GM19467 (cell line): ENCODE data around the gene ZBTB20.
"Not testable (repeated sequence)": the region's sequence is repeated elsewhere in the genome, so short reads cannot be mapped to it uniquely, and the experiment has no call there.

ENCODE experiments used
- ATAC-seq: cut with Tn5 transposase; IDR thresholded peaks from one replicate; pipeline ENCODE4 v1.9.1; 2021; ENCODE audit warnings: mild to moderate bottlenecking, moderate library complexity; ENCODE audit not compliant: unreplicated experiment

ZBTB20 gene

GRCh38 chr3:114841515-114841914 lies 305.6 kb downstream of the ZBTB20 start:
- no peak for ATAC-seq

DNA sequence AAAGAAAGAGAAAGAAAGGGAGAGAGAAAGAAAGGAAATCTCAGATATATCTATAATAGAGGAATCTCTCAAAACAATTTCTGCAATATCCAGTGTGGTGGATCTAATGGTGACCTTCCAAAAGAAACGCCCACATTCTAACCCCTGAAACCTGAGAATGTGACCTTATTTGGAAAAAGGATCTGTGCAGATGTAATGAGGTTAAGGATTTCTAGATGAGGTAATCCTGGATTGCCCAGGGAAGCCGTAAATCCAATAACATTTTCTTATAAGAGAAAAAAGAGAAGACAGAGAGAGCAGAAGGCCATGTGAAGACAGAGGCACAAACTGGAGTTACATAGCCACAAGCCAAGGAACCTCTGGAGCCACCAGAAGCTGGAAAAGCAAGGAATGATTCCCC lies 307.6 kb downstream of the ZBTB20 start:
- ATAC-seq, result no peak

GRCh38 chr3:114838025-114838424 lies 309.1 kb downstream of the ZBTB20 start:
- ATAC-seq, result no peak

- no peak for ATAC-seq
Measured at GRCh38 chr3:114834175-114834940, 312.7 kb downstream of the ZBTB20 start.

GRCh38 chr3:114831861-114832260 lies 315.2 kb downstream of the ZBTB20 start:
- ATAC-seq, result no peak

- no peak for ATAC-seq
Measured at GRCh38 chr3:114830652-114831051, 316.4 kb downstream of the ZBTB20 start.

- ATAC-seq, result no peak
Measured at GRCh38 chr3:114829783-114830182, 317.3 kb downstream of the ZBTB20 start.

DNA sequence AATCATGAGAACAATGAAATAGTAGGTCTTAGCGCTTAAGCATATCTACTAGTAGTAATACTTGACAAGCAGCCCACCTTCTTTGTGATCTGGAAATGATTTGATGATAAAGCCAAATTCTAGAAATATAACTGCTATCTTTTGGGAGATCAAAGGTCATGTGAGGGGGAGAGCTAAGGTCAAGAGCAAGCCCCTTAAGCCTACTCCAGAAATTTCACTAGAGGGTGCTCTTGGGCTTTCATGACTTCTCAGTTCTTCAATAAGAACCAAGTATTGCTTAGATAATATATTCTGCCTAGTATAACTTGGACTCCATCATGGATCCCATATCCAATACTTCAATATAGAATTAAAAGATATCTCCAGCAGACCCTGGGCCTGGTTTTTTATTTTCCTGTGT lies 319.6 kb downstream of the ZBTB20 start:
- ATAC-seq, result peak; percentile 71

GRCh38 chr3:114824014-114824413 lies 323.1 kb downstream of the ZBTB20 start:
- ATAC-seq, result no peak

GRCh38 chr3:114823061-114823460 lies 324.0 kb downstream of the ZBTB20 start:
- no peak for ATAC-seq

GRCh38 chr3:114816052-114816451 lies 331.0 kb downstream of the ZBTB20 start:
- ATAC-seq, result no peak

DNA sequence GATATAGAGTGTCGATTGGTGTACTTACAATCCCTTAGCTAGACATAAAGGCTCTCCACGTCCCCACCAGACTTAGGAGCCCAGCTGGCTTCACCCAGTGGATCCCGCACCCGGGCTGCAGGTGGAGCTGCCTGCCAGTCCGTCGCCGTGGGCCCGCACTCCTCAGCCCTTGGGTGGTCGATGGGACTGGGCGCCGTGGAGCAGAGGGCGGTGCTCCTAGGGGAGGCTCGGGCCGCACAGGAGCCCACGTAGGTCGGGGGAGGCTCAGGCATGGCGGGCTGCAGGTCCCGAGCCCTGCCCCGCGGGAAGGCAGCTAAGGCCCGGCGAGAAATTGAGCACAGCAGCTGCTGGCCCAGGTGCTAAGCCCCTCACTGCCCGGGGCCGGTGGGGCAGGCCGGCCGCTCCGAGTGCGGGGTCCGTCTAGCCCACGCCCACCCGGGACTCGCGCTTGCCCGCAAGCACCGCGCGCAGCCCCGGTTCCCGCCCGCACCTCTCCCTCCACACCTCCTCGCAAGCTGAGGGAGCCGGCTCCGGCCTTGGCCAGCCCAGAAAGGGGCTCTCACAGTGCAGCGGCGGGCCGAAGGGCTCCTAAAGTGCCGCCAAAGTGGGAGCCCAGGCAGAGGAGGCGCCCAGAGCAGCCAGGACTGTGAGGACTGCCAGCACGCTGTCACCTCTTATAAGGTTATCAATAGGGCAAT lies 334.4 kb downstream of the ZBTB20 start:
- ATAC-seq, result not testable (repeated sequence)

DNA sequence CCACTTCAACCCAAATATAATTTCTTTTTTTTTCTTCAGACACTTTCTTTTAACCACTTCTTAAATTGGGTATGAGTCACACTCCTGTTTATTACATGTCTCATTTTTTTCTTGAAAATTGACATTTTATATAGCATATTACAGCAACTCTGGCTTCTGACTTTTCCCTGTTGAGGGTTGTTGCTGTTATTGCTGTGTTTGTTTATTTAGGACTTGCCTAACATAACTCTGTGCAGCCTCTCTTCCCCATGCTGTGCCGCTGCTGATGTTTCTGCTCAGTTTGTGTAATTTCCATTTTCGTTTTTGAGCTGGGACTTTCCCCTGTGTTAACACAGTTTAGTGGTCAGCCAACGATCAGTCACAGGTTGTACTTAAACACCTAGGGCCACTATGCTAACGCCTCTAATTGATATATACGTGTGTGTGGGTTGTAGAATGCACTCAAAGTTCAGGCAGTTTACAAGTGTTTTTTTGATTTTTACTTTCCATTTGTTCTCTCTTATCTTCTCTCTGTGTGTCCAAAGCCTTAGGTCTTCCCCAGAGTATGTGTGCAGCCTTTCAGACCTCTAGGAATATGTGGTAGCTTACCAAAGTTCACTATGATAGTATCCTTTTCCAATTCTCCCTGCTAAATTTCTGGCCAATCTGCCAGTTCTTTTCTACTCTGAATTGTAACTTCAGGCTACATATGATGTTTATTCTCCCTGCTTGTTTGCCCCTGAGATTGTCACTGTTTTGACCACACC lies 337.2 kb downstream of the ZBTB20 start:
- peak; percentile 100 for ATAC-seq

GRCh38 chr3:114804099-114804498 lies 343.0 kb downstream of the ZBTB20 start:
- no peak for ATAC-seq

DNA sequence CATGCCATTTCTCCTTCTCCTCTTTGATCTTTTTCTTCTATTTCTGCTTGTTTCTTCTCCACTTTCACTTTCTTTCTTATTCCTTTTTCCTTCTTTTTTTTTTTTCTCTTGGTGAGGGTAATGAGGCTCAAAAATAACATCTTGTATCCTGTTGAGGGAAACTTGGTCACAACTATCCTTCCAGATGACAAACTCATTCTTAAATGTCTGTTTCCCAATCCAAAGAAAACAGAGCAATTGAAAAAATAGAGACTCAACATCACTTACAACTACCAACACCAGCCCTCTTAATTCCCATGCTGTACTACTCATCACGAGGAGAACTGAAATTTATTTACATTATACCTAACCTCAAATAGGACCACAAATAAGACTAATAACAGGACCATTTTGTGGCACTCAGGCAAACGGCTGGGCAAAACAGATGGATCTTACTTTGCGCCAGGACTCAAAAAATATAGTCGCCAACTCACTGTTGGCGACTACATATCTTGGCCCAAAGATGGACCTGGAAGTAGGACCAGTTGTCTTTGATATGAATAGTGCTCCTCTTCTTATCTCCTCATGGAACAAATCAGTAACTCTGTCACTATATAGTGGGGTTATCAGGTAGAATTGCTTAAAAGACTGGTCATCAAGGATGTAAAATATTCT lies 343.9 kb downstream of the ZBTB20 start:
- no peak for ATAC-seq

GRCh38 chr3:114800272-114801031 lies 346.6 kb downstream of the ZBTB20 start:
- ATAC-seq, result no peak

DNA sequence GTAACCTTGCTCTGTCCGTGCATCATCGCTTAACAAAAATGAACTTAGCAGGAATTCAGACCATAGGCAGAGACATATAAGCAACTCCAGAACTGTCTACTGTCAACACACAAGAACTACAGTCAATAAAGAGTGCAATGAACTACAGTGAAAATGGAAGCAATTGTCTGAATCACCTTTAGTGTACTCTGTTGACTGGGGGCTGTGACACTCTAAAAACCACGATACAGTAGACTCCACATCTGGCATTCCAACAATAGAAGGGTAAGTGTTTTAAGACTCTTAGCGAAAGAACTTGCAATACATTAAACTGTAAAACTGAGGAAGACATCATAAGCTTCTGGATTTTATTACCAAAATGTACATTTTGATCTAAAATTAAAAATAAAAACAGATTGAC lies 347.3 kb downstream of the ZBTB20 start:
- no peak for ATAC-seq

DNA sequence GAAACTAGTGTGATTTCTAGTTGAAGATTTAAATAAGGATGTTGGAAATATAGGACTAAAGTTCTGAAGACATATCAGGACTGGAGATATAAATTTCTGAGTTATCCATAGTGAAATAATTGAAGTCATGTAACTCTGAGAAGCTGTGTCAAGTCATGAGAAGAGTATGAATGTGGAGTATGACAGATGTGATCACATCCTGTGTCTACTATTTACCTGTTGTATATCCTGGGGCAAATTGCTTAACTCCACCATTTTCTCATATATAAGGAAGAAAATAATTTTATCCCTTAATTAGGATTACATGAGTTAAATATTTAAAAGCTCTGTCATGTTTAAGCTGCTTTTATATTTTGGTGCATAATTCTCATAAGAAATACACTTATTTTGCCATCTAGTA lies 350.3 kb downstream of the ZBTB20 start:
- no peak for ATAC-seq

DNA sequence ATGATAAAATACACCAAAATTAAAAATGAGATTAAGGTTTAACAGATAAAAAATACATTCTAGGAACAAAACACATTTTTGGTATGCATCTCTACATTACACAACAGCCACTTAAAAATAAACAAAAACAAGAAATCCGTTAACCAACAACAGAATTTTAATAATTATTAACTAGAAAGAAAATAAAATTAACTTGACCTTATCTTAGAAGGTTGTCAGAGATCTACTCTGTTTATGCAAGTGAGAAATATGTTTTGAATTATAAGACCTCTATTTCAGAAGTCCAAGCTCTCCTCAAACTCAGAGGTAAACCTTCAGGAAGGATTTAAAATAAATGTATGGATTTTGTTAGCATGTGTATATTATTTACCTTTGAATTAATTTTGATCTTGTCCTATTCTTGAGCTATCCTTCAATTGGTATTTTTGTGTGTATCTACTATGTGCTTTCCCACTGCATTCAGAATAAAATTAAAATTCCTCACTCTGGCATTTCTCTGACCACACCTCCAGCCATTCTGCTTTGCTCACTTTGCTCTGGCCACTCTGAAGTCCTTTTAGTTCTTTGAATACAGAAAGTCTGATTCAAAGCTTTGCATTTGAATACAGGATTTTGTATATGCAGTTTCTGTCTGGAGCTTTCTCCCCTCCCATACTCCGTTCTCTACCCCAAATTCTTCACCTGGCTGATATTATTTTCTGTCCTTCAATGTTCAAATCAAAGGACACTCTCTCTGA lies 352.0 kb downstream of the ZBTB20 start:
- ATAC-seq, result no peak
